ENCODE results near the gene BTLA.

DNA sequence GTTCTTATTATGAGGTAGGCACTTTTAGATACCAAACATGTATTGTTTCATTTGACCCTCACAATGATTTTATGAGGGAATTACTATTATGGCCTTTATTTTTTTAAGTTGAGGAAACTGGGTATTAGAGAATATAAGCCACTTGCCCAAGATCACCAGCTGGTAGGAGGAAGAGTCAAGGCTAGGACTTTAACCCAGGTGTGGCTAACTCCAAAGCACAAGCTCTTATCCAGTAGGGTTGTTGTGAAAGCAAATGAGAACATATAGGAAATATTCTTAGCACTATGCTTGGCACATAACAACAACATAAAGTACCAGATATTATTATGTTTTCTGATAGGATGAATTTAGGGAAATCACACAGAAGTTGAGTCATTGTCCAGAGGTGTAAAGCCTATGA is 7.9 kb downstream of the BTLA start:
- TF ChIP-seq, protein P1, sequence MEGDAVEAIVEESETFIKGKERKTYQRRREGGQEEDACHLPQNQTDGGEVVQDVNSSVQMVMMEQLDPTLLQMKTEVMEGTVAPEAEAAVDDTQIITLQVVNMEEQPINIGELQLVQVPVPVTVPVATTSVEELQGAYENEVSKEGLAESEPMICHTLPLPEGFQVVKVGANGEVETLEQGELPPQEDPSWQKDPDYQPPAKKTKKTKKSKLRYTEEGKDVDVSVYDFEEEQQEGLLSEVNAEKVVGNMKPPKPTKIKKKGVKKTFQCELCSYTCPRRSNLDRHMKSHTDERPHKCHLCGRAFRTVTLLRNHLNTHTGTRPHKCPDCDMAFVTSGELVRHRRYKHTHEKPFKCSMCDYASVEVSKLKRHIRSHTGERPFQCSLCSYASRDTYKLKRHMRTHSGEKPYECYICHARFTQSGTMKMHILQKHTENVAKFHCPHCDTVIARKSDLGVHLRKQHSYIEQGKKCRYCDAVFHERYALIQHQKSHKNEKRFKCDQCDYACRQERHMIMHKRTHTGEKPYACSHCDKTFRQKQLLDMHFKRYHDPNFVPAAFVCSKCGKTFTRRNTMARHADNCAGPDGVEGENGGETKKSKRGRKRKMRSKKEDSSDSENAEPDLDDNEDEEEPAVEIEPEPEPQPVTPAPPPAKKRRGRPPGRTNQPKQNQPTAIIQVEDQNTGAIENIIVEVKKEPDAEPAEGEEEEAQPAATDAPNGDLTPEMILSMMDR (conservative IDR thresholded peaks at IDR 0.05; ENCODE audit: low read length), result no peak
- no peak for TF ChIP-seq EZH2phosphoT487 (IDR thresholded peaks at IDR 0.05; ENCODE audit: borderline replicate concordance, low read depth, low read length)
